ENCODE results near the gene ANO9.

DNA sequence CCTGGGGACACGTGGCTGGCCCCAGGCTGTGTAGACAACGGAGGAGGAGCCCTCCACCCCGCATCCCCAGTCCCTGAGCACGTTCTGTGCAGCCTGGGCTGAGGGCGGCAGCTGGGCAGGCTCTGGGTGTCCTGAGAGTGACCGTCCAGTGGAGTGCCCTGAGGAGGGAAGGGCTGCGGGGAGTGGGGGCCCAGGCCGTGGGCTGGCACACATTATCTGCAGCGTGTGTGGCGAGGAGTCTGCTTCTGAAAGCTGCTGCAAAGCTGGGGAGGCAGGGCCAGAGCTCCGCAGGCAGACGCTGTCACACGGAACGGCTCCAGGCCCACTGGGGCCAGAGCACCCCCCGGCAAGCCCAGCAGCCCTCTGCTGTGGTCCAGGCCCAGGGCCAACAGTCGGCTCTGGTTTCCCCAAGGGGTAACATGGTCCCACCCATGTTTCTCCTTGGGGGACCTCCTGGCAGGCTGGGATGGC, 835 bp upstream of the ANO9 start:
- TF ChIP-seq, protein P1, sequence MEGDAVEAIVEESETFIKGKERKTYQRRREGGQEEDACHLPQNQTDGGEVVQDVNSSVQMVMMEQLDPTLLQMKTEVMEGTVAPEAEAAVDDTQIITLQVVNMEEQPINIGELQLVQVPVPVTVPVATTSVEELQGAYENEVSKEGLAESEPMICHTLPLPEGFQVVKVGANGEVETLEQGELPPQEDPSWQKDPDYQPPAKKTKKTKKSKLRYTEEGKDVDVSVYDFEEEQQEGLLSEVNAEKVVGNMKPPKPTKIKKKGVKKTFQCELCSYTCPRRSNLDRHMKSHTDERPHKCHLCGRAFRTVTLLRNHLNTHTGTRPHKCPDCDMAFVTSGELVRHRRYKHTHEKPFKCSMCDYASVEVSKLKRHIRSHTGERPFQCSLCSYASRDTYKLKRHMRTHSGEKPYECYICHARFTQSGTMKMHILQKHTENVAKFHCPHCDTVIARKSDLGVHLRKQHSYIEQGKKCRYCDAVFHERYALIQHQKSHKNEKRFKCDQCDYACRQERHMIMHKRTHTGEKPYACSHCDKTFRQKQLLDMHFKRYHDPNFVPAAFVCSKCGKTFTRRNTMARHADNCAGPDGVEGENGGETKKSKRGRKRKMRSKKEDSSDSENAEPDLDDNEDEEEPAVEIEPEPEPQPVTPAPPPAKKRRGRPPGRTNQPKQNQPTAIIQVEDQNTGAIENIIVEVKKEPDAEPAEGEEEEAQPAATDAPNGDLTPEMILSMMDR (IDR thresholded peaks at IDR 0.05): no peak
- TF ChIP-seq POLR2AphosphoS5 (IDR thresholded peaks at IDR 0.05): no peak
- no peak for TF ChIP-seq POLR2A (IDR thresholded peaks at IDR 0.05)
